H9 (cell line): Measurements from ENCODE around the gene LSMEM2. TPM values are rescaled to one million over a fixed set of nuclear protein-coding genes. Genes with fewer than 3 reads are reported as not detected.

Experiments
- DNase-seq: peaks from one replicate; pipeline ENCODE4 v3.0.0-alpha.2; 2017
- H2AFZ ChIP-seq: one replicate; pipeline ENCODE4 v1.6.1; 2013; ENCODE audit warnings: mild to moderate bottlenecking, low read length, control low read depth, moderate library complexity
- H2AK5ac ChIP-seq: 2 replicates; pipeline ENCODE4 v1.6.1; 2013; ENCODE audit warnings: low read length, control low read depth, mixed read lengths; ENCODE audit not compliant: insufficient read length
- H2BK120ac ChIP-seq: one replicate; pipeline ENCODE4 v1.6.1; 2013; ENCODE audit warnings: low read depth, mild to moderate bottlenecking, low read length, control low read depth, inconsistent platforms; ENCODE audit not compliant: poor library complexity, severe bottlenecking
- H2BK12ac ChIP-seq: 2 replicates; pipeline ENCODE4 v1.6.1; 2013; ENCODE audit warnings: low read length, control low read depth, mixed read lengths, low read depth; ENCODE audit not compliant: insufficient read length
- H2BK15ac ChIP-seq: 2 replicates; pipeline ENCODE4 v1.6.1; 2013; ENCODE audit warnings: low read depth, low read length, control low read depth
- H2BK20ac ChIP-seq: one replicate; pipeline ENCODE4 v1.6.1; 2013; ENCODE audit warnings: low read depth, mild to moderate bottlenecking, low read length, control low read depth, inconsistent platforms; ENCODE audit not compliant: poor library complexity, severe bottlenecking
- H2BK5ac ChIP-seq: 2 replicates; pipeline ENCODE4 v1.6.1; 2013; ENCODE audit warnings: low read length, control low read depth, mixed read lengths; ENCODE audit not compliant: insufficient read length
- H3K14ac ChIP-seq: 2 replicates; pipeline ENCODE4 v1.6.1; 2013; ENCODE audit warnings: low read length, control low read depth; ENCODE audit not compliant: insufficient read depth
- H3K18ac ChIP-seq: 2 replicates; pipeline ENCODE4 v1.6.1; 2013; ENCODE audit warnings: low read depth, mild to moderate bottlenecking, mixed read lengths, low read length, control low read depth; ENCODE audit not compliant: insufficient read length
- H3K23ac ChIP-seq: 2 replicates; pipeline ENCODE4 v1.6.1; 2013; ENCODE audit warnings: low read length, control low read depth, mixed read lengths, low read depth; ENCODE audit not compliant: insufficient read length
- H3K23me2 ChIP-seq: 2 replicates; pipeline ENCODE4 v1.6.1; 2013; ENCODE audit warnings: low read depth, mild to moderate bottlenecking, mixed read lengths, low read length, control low read depth; ENCODE audit not compliant: insufficient read length, poor library complexity, severe bottlenecking
- H3K27ac ChIP-seq: 2 replicates; pipeline ENCODE4 v1.5.1; 2013; ENCODE audit warnings: low read length, control low read depth, mixed read lengths, low read depth; ENCODE audit not compliant: insufficient read length
- H3K27me3 ChIP-seq: 2 replicates; pipeline ENCODE4 v1.6.1; 2013; ENCODE audit warnings: low read length, control low read depth, inconsistent platforms; ENCODE audit not compliant: insufficient read depth
- H3K4ac ChIP-seq: 2 replicates; pipeline ENCODE4 v1.6.1; 2013; ENCODE audit warnings: low read depth, mild to moderate bottlenecking, control low read depth, inconsistent platforms, low read length, moderate library complexity
- H3K4me1 ChIP-seq: 2 replicates; pipeline ENCODE4 v1.6.1; 2013; ENCODE audit warnings: low read length, control low read depth, inconsistent platforms; ENCODE audit not compliant: insufficient read depth
- H3K4me2 ChIP-seq: 2 replicates; pipeline ENCODE4 v1.6.1; 2013; ENCODE audit warnings: low read length, control low read depth, mixed read lengths; ENCODE audit not compliant: insufficient read length, insufficient read depth
- H3K56ac ChIP-seq: 2 replicates; pipeline ENCODE4 v1.6.1; 2013; ENCODE audit warnings: low read depth, mild to moderate bottlenecking, mixed read lengths, low read length, control low read depth; ENCODE audit not compliant: insufficient read length
- H3K79me1 ChIP-seq: 2 replicates; pipeline ENCODE4 v1.6.1; 2013; ENCODE audit warnings: low read depth, mild to moderate bottlenecking, moderate library complexity, low read length, control low read depth, inconsistent platforms; ENCODE audit not compliant: insufficient read depth, poor library complexity, severe bottlenecking
- H3K79me2 ChIP-seq: 2 replicates; pipeline ENCODE4 v1.6.1; 2013; ENCODE audit warnings: low read length, control low read depth, inconsistent platforms; ENCODE audit not compliant: insufficient read depth
- H3K9ac ChIP-seq: 2 replicates; pipeline ENCODE4 v1.6.1; 2013; ENCODE audit warnings: low read length, control low read depth, mixed read lengths; ENCODE audit not compliant: insufficient read length; ENCODE audit errors: extremely low read depth
- H3K9me3 ChIP-seq: one replicate; pipeline ENCODE4 v1.6.1; 2013; ENCODE audit warnings: low read depth, low read length, inconsistent platforms; ENCODE audit not compliant: control insufficient read depth
- H3T11ph ChIP-seq: one replicate; pipeline ENCODE4 v1.6.1; 2013; ENCODE audit warnings: mild to moderate bottlenecking, low read length, control low read depth, inconsistent platforms
- H4K20me1 ChIP-seq: one replicate; pipeline ENCODE4 v1.6.1; 2013; ENCODE audit not compliant: control insufficient read depth, insufficient read length, insufficient read depth
- H4K5ac ChIP-seq: 2 replicates; pipeline ENCODE4 v1.6.1; 2013; ENCODE audit warnings: low read depth, mild to moderate bottlenecking, mixed read lengths, low read length, control low read depth; ENCODE audit not compliant: insufficient read length
- H4K8ac ChIP-seq: replicated peaks from 2 replicates; pipeline ENCODE4 v1.6.1; 2013; ENCODE audit warnings: low read length, control low read depth, mixed read lengths, low read depth; ENCODE audit not compliant: insufficient read length
- H4K91ac ChIP-seq: 2 replicates; pipeline ENCODE4 v1.6.1; 2013; ENCODE audit warnings: low read depth, mild to moderate bottlenecking, moderate library complexity, mixed read lengths, low read length, control low read depth; ENCODE audit not compliant: insufficient read length
- H3K27ac Mint-ChIP-seq, 3 experiments: 2 replicates in 2 of 3; 3 replicates in 1 of 3; pipeline ENCODE4 v1.8.0; 2020 to 2021; ENCODE audit warnings: mixed read lengths in 3 of 3, mild to moderate bottlenecking in 1 of 3, moderate library complexity in 1 of 3
- H3K27me3 Mint-ChIP-seq: 2 replicates; pipeline ENCODE4 v1.8.0; 2021; ENCODE audit warnings: low read depth, mild to moderate bottlenecking, moderate library complexity, mixed read lengths
- H3K36me3 Mint-ChIP-seq, 3 experiments: 2 replicates in 2 of 3; 3 replicates in 1 of 3; pipeline ENCODE4 v1.8.0; 2020 to 2021; ENCODE audit warnings: low read depth in 3 of 3, mixed read lengths in 3 of 3; ENCODE audit not compliant: insufficient read depth in 1 of 3
- H3K4me1 Mint-ChIP-seq, 2 experiments: 2 replicates each; pipeline ENCODE4 v1.8.0; 2020; ENCODE audit warnings: mixed read lengths in 2 of 2
- H3K4me3 Mint-ChIP-seq, 2 experiments: 2 replicates in 1 of 2; 3 replicates in 1 of 2; pipeline ENCODE4 v1.8.0; 2020 to 2021; ENCODE audit warnings: mild to moderate bottlenecking in 2 of 2, mixed read lengths in 2 of 2, moderate library complexity in 1 of 2
- H3K9me3 Mint-ChIP-seq, 2 experiments: 2 replicates in 1 of 2; 3 replicates in 1 of 2; pipeline ENCODE4 v1.8.0; 2020; ENCODE audit warnings: mild to moderate bottlenecking in 2 of 2, mixed read lengths in 2 of 2, moderate library complexity in 1 of 2
- CTCF ChIP-seq: fragments of 200-600 bp; sonication (generic); conservative IDR thresholded peaks from 3 replicates; pipeline ENCODE4 v1.8.0; 2021; ENCODE audit warnings: antibody characterized with exemption, mild to moderate bottlenecking
- WGBS: extraction: QIAGEN DNeasy Blood & Tissue Kit; methylation state at CpG from one replicate; pipeline ENCODE4 v1.1.7; 2013; ENCODE audit warnings: missing lambda C conversion rate, low lambda C conversion rate, mixed read lengths; ENCODE audit not compliant: insufficient read length; ENCODE audit errors: extremely low coverage; 5-methylcytosine and 5-hydroxymethylcytosine counted together
- total RNA-seq: library from RNA; stranded (reverse); gene quantifications from 2 replicates; pipeline ENCODE4 v1.2.1, GENCODE V29; 2021

LSMEM2 gene
- total RNA-seq, 1 experiment from 2014 or later = 0.50 TPM

GRCh38 chr3:50327943-50328691 lies 49.2 kb downstream of the LSMEM2 start, which contains the start of gene TUSC2:
Gene TUSC2 (minus strand): TSS chr3:50328223. CDS start chr3:50328099, 124 bp downstream.
- Mint-ChIP-seq H3K4me3 (peak within 1 kb of the TSS; percentile 88 to 96), H3K9me3 (no peaks in the 10 kb centered on the region), H3K27ac (peak within 1 kb of the TSS; percentile 40 to 94 (median 68); a peak in 5 of 7 replicates), H3K4me1 (peaks cover 10 to 25% of the 10 kb centered on the region in 2 experiments), H3K27me3 (no peaks in the 10 kb centered on the region; the same call in 1 of the 2 replicates), H3K36me3 (peaks cover 22 to 59% (median 42%) of the 10 kb centered on the region in 3 experiments; a peak in 6 of 7 replicates)
- H3K14ac ChIP-seq = peak within 1 kb of the TSS; percentile 25; the same call in 1 of the 2 replicates
- no peak within 1 kb of the TSS for H3K4ac ChIP-seq
- TF ChIP-seq CTCF = no peak
- peak within 1 kb of the TSS; percentile 84 for H3K9ac ChIP-seq
- H2BK12ac ChIP-seq = no peak within 1 kb of the TSS
- DNase-seq = peak; percentile 97
- no peak within 1 kb of the TSS for H3K56ac ChIP-seq
- peaks cover 9% of the 10 kb centered on the region for H3K23me2 ChIP-seq
- no peak within 1 kb of the TSS for H3K23ac ChIP-seq
- H3K27ac ChIP-seq = no peak within 1 kb of the TSS
- H3K79me1 ChIP-seq = peaks cover 6% of the 10 kb centered on the region
- H2AFZ ChIP-seq = no peak within 1 kb of the TSS
- no peak within 1 kb of the TSS for H2AK5ac ChIP-seq
- H2BK120ac ChIP-seq = no peak within 1 kb of the TSS
- H3K4me1 ChIP-seq = peaks cover 2% of the 10 kb centered on the region; the same call in 1 of the 2 replicates
- H4K8ac ChIP-seq = no peak within 1 kb of the TSS
- no peaks in the 10 kb centered on the region for H4K20me1 ChIP-seq
- H3T11ph ChIP-seq = no peak within 1 kb of the TSS
- WGBS = no CpG with 5 or more reads among the region's 55 CpGs
- no peak within 1 kb of the TSS for H4K91ac ChIP-seq
- peak within 1 kb of the TSS; percentile 94 for H3K4me2 ChIP-seq
- H2BK15ac ChIP-seq = no peak within 1 kb of the TSS
- peaks cover 4% of the 10 kb centered on the region; the same call in 1 of the 2 replicates for H3K79me2 ChIP-seq
- no peak within 1 kb of the TSS for H4K5ac ChIP-seq
- no peak within 1 kb of the TSS for H3K18ac ChIP-seq
- no peak within 1 kb of the TSS for H2BK5ac ChIP-seq
- H3K9me3 ChIP-seq = no peaks in the 10 kb centered on the region
- H2BK20ac ChIP-seq = no peak within 1 kb of the TSS
- no peaks in the 10 kb centered on the region for H3K27me3 ChIP-seq
